ENCODE results near the gene TRIO. TPM values are rescaled to one million over a fixed set of nuclear protein-coding genes. Genes with fewer than 3 reads are reported as not detected.

TRIO gene
- total RNA-seq, 4 donors from 2014 or later, result 21.2 to 105 (median 47.6) TPM

DNA sequence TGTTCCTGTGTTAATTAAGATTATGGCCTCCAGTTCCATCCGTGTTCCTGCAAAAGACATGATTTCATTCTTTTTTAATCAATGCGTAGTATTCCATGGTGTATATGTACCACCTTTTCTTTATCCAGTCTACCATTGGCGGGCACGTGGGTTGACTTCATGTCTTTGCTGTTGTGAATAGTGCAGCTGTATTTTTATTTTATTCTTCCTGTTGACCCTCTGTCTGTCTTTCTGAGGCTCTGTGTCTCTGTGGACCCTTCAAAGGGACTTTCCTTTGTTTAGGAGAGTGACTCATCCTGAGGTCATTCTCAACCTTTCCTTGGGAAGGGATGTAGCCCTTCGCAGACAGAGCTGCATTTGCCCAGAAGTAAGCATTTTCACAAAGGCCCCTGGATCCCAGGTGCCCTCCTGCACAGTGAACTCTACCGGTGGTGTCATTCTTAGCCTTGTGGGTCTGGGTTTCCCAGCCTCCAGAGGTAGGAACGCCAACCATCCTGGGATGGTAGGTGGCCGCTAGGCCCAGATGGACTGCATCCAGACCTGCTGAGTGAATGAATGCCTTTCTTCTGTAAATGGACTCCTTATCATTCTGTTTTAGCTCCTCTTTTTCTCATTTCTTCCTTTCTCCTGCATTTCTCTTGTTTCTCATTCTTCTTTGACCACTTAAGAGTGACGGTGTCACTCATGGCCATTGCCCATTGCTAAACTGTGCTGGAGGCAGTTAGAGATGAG is 22.4 kb downstream of the TRIO start:
- peaks cover 3 to 61% (median 20%) of the 10 kb centered on the region in 3 donors for H3K4me1 ChIP-seq
- no peak for DNase-seq
- H3K27ac ChIP-seq, result peak overlapping the region in 1 of 4 donors; percentile 7
- intact Hi-C loops (cut with DNase I), result no loop called here
- WGBS, 2 donors, result 82 to 85% methylated on average over 9 of the region's 9 CpGs
- no peaks in the 10 kb centered on the region for H3K36me3 ChIP-seq
- H3K9me3 ChIP-seq, result peaks cover 0 to 8% (median 0%) of the 10 kb centered on the region in 3 donors
- no peak overlapping the region for H3K4me3 ChIP-seq
- H3K27me3 ChIP-seq, result no peaks in the 10 kb centered on the region
- TF ChIP-seq POLR2A (IDR thresholded peaks at IDR 0.05) (no peak), CTCF (IDR thresholded peaks at IDR 0.05) (no peak)

GRCh38 chr5:14166437-14166836 is 23.3 kb downstream of the TRIO start:
- Histone ChIP-seq H3K27ac (no peak overlapping the region), H3K4me1 (peaks cover 3 to 62% (median 16%) of the 10 kb centered on the region in 3 donors), H3K4me3 (no peak overlapping the region), H3K9me3 (peaks cover 0 to 8% (median 0%) of the 10 kb centered on the region in 3 donors), H3K27me3 (no peaks in the 10 kb centered on the region), H3K36me3 (no peaks in the 10 kb centered on the region)
- no peak for DNase-seq
- 72 to 77% methylated on average over 8 of the region's 8 CpGs for WGBS, 2 donors
- intact Hi-C loops (cut with DNase I), result no loop called here
- TF ChIP-seq CTCF (IDR thresholded peaks at IDR 0.05) (no peak), POLR2A (IDR thresholded peaks at IDR 0.05) (no peak)

DNA sequence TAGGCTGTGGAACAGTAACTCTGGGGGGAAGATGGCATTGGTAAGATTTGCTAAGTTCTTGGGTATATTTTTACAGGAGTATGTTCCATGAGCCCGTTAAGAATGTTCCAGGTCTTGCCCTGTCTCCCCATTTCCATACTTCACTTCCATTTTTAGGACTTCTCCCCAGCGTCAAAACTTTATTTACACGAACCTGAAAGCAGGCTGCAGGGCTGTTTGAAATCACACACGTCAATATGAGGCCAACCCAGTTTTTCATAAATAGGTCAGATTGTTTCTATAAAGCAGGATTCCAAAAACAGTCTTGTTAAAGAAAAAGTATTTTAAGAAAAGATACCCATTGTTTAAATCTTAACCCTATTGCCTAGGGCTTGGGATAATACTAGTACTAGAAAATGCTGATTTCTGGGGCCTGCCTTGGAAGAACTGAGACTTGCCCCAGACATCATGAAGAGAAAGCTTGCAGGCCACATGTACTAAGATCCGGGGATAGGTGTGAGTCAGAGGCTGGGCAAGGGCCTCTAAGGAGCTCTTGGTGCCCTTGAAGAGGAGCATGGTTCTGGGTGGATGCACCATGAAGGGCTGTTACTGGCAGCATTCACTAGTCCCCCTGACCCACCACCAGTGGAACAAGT is 24.2 kb downstream of the TRIO start:
- H3K4me3 ChIP-seq, result no peak overlapping the region
- no peak for DNase-seq
- no peaks in the 10 kb centered on the region for H3K27me3 ChIP-seq
- intact Hi-C loops (cut with DNase I), result no loop called here
- peaks cover 3 to 63% (median 24%) of the 10 kb centered on the region in 3 donors for H3K4me1 ChIP-seq
- TF ChIP-seq CTCF (IDR thresholded peaks at IDR 0.05) (no peak), POLR2A (IDR thresholded peaks at IDR 0.05) (no peak)
- peaks cover 0 to 8% (median 0%) of the 10 kb centered on the region in 3 donors for H3K9me3 ChIP-seq
- 44 to 71% methylated on average over 5 of the region's 5 CpGs for WGBS, 2 donors
- H3K27ac ChIP-seq, result no peak overlapping the region
- H3K36me3 ChIP-seq, result no peaks in the 10 kb centered on the region

DNA sequence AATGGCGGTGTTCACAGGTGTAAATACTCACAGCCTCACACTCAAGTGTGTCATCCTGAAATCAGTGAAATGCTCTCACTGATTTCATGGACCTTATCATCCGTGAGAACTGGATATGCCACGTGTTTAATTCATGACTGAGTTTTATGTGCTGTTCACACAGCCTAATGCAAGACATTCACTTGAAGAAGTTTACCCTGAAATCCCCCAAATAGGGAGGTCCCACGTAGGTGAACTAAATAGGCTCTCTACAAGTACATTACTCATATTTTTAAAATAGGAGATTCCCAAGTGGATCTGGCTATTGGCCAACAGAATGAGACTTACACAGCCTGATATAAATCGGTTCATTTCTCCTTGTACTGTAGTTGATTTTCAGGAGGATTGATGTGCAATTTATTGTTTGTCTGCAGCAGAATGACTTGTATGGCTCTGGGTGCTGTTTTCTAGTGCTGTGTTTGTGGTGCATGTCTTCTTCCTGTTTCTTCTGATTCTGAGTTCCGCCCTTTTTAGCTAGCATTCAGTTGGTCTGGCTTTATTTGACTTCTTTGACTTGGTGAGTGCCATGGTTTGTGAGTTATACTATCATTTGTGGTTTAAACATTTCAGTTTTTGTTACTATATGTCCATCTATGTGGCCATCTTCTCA is 25.1 kb downstream of the TRIO start:
- no peaks in the 10 kb centered on the region for H3K36me3 ChIP-seq
- intact Hi-C loops (cut with DNase I), result no loop called here
- H3K4me1 ChIP-seq, result peaks cover 3 to 72% (median 31%) of the 10 kb centered on the region in 3 donors
- peaks cover 0 to 8% (median 0%) of the 10 kb centered on the region in 3 donors for H3K9me3 ChIP-seq
- no peak for DNase-seq
- 54 to 65% methylated on average over 6 of the region's 6 CpGs for WGBS, 2 donors
- no peak overlapping the region for H3K4me3 ChIP-seq
- H3K27me3 ChIP-seq, result no peaks in the 10 kb centered on the region
- no peak overlapping the region for H3K27ac ChIP-seq
- TF ChIP-seq POLR2A (IDR thresholded peaks at IDR 0.05) (no peak), CTCF (IDR thresholded peaks at IDR 0.05) (no peak)

GRCh38 chr5:14168793-14169262 is 25.7 kb downstream of the TRIO start:
- no peaks in the 10 kb centered on the region for H3K27me3 ChIP-seq
- intact Hi-C loops (cut with DNase I), result no loop called here
- no peak for DNase-seq
- H3K9me3 ChIP-seq, result peaks cover 0 to 7% (median 0%) of the 10 kb centered on the region in 3 donors
- peaks cover 3 to 78% (median 36%) of the 10 kb centered on the region in 3 donors for H3K4me1 ChIP-seq
- no peak overlapping the region for H3K4me3 ChIP-seq
- WGBS, 2 donors, result 83 to 88% methylated on average over 6 to 7 of the region's 7 CpGs
- no peaks in the 10 kb centered on the region for H3K36me3 ChIP-seq
- H3K27ac ChIP-seq, result no peak overlapping the region
- TF ChIP-seq CTCF (IDR thresholded peaks at IDR 0.05) (no peak), POLR2A (IDR thresholded peaks at IDR 0.05) (no peak)
